OCI-LY1 (cell line): ENCODE results near the gene ZFY.
"Not testable (repeated sequence)": the region's sequence is repeated elsewhere in the genome, so short reads cannot be mapped to it uniquely, and the experiment has no call there.

ENCODE experiments used
- EZH2 ChIP-seq: fragments of 200-600 bp; sonication (generic), shearing (Covaris generic); IDR thresholded peaks from 2 replicates; pipeline ENCODE4 v1.8.0; 2017; ENCODE audit warnings: borderline replicate concordance, mixed run types, mild to moderate bottlenecking, antibody characterized with exemption, low read length, moderate library complexity, mixed read lengths
- TF ChIP-seq, protein P1 (sequence below): fragments of 200-600 bp; sonication (generic), shearing (Covaris generic); IDR thresholded peaks from 2 replicates; pipeline ENCODE4 v1.5.1; 2017; ENCODE audit warnings: mild to moderate bottlenecking, antibody characterized with exemption, low read length, moderate library complexity, mixed read lengths

DNA sequence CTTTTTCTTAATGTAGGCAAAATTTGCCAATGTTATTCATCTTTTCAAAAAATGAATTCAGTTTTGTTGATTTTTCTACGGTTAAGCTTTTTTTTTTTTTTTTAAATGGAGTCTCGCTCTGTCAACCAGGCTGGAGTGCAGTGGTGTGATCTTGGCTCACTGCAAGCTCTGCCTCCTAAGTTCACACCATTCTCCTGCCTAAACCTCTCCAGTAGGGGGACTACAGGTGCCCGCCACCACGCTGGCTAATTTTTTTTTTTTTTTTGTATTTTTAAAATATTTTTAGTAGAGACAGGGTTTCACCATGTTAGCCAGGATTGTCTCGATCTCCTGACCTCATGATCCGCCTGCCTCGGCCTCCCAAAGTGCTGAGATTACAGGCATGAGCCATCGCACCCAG, 52.0 kb downstream of the ZFY start:
- TF ChIP-seq, protein P1, sequence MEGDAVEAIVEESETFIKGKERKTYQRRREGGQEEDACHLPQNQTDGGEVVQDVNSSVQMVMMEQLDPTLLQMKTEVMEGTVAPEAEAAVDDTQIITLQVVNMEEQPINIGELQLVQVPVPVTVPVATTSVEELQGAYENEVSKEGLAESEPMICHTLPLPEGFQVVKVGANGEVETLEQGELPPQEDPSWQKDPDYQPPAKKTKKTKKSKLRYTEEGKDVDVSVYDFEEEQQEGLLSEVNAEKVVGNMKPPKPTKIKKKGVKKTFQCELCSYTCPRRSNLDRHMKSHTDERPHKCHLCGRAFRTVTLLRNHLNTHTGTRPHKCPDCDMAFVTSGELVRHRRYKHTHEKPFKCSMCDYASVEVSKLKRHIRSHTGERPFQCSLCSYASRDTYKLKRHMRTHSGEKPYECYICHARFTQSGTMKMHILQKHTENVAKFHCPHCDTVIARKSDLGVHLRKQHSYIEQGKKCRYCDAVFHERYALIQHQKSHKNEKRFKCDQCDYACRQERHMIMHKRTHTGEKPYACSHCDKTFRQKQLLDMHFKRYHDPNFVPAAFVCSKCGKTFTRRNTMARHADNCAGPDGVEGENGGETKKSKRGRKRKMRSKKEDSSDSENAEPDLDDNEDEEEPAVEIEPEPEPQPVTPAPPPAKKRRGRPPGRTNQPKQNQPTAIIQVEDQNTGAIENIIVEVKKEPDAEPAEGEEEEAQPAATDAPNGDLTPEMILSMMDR = not testable (repeated sequence)
- not testable (repeated sequence) for TF ChIP-seq EZH2
